GM19455 (cell line): ENCODE results near the gene AXIN1.
"Not testable (repeated sequence)": the region's sequence is repeated elsewhere in the genome, so short reads cannot be mapped to it uniquely, and the experiment has no call there.

ENCODE experiments used
- ATAC-seq: cut with Tn5 transposase; IDR thresholded peaks from one replicate; pipeline ENCODE4 v1.9.1; 2021; ENCODE audit not compliant: unreplicated experiment

AXIN1 gene

GRCh38 chr16:369866-370436 is 17.4 kb upstream of the AXIN1 start:
- no peak for ATAC-seq

GRCh38 chr16:369275-369865 is 16.8 kb upstream of the AXIN1 start:
- ATAC-seq = no peak

- no peak for ATAC-seq
These were observed 16.1 kb upstream of the AXIN1 start for GRCh38 chr16:368388-369158.

GRCh38 chr16:367333-367903 is 14.9 kb upstream of the AXIN1 start:
- no peak for ATAC-seq

- ATAC-seq = no peak
These were observed 14.0 kb upstream of the AXIN1 start for GRCh38 chr16:366476-366875.

- ATAC-seq = no peak
These were observed 12.3 kb upstream of the AXIN1 start for GRCh38 chr16:364595-365491.

GRCh38 chr16:363766-364490 is 11.4 kb upstream of the AXIN1 start:
- ATAC-seq = no peak

GRCh38 chr16:363110-363765 is 10.7 kb upstream of the AXIN1 start:
- no peak for ATAC-seq

GRCh38 chr16:362702-362999 is 10.1 kb upstream of the AXIN1 start:
- not testable (repeated sequence) for ATAC-seq

GRCh38 chr16:361872-362701 is 9.6 kb upstream of the AXIN1 start:
- ATAC-seq = no peak

GRCh38 chr16:361341-361871 is 8.9 kb upstream of the AXIN1 start:
- ATAC-seq = no peak

GRCh38 chr16:360698-361336 is 8.3 kb upstream of the AXIN1 start:
- no peak for ATAC-seq

- ATAC-seq = no peak
These were observed 7.6 kb upstream of the AXIN1 start for GRCh38 chr16:359871-360697.

- no peak for ATAC-seq
These were observed 6.7 kb upstream of the AXIN1 start for GRCh38 chr16:359067-359763.

GRCh38 chr16:356741-357140 is 4.2 kb upstream of the AXIN1 start:
- no peak for ATAC-seq

GRCh38 chr16:354971-355461 is 2.5 kb upstream of the AXIN1 start:
- ATAC-seq = no peak
